Esophagus muscularis mucosa (tissue), 3 donors: ENCODE data around the gene ATRNL1.

Experiments
- POLR2A ChIP-seq: fragments of 450-650 bp; IDR thresholded peaks from one replicate; pipeline ENCODE4 v1.6.1; 2017; ENCODE audit warnings: antibody characterized with exemption, moderate library complexity, mild to moderate bottlenecking, low read depth
- TF ChIP-seq, protein P1 (sequence below), 3 experiments: fragments of 200-600 bp in 2 of 3; fragments of 450-650 bp in 1 of 3; sonication (generic) in 2 of 3; IDR thresholded peaks; one replicate each; pipeline ENCODE4 v1.5.1; 2017 to 2019; ENCODE audit warnings: antibody characterized with exemption in 3 of 3, mild to moderate bottlenecking in 2 of 3, moderate library complexity in 1 of 3

DNA sequence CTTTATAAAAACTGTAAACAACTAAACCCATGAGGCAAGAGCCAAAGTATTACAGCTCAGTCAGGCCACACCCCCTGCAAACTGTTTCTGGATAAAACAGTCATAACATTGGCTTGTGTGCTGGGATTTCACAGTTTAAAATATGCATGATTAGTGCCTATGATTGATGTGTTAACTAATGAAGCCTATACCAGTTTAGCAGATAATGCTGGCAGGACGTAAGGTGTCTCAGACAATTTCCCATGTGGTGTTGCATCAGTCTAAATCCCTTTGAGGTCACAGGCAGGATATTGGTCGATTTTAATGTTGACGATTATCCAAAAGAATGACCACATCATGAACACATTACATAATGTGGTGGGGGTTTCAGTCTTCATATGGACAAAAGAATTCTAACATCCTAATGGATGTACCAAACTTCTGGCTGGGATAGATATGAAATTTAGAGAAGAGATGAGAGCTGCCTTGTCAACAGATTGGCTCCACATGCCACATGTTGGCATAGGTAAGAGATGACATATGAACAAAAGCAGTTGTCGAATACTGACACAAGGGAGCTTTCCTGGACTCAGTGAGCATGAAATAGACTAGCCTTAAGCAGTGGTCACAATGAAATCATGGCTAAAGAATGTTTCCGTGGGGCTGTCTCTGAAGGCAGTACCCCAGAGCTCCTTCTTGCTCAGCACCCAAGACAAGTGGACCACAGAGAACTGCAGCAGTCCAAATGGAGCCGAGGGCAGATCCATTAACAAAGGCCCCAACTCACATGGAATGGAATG, 734.3 kb downstream of the ATRNL1 start:
- TF ChIP-seq, protein P1, sequence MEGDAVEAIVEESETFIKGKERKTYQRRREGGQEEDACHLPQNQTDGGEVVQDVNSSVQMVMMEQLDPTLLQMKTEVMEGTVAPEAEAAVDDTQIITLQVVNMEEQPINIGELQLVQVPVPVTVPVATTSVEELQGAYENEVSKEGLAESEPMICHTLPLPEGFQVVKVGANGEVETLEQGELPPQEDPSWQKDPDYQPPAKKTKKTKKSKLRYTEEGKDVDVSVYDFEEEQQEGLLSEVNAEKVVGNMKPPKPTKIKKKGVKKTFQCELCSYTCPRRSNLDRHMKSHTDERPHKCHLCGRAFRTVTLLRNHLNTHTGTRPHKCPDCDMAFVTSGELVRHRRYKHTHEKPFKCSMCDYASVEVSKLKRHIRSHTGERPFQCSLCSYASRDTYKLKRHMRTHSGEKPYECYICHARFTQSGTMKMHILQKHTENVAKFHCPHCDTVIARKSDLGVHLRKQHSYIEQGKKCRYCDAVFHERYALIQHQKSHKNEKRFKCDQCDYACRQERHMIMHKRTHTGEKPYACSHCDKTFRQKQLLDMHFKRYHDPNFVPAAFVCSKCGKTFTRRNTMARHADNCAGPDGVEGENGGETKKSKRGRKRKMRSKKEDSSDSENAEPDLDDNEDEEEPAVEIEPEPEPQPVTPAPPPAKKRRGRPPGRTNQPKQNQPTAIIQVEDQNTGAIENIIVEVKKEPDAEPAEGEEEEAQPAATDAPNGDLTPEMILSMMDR (IDR thresholded peaks at IDR 0.05), result no peak
- no peak for TF ChIP-seq POLR2A
